Neural cell (in vitro differentiated cells): ENCODE data around the gene ROCK2.

Experiments used
- EP300 ChIP-seq: fragments of 450-650 bp; conservative IDR thresholded peaks from 2 replicates; pipeline ENCODE4 v1.6.1; 2014; ENCODE audit warnings: antibody characterized with exemption, mild to moderate bottlenecking, moderate library complexity; ENCODE audit not compliant: poor library complexity, severe bottlenecking
- EZH2 ChIP-seq: fragments of 200-600, 300-800 bp; shearing (Covaris generic), sonication (generic); IDR thresholded peaks from 2 replicates; pipeline ENCODE4 v1.6.1; 2014; ENCODE audit warnings: antibody characterized with exemption, low read length, borderline replicate concordance, mild to moderate bottlenecking; ENCODE audit not compliant: insufficient read depth, poor library complexity, severe bottlenecking
- MXI1 ChIP-seq: fragments of 450-650 bp; conservative IDR thresholded peaks from 2 replicates; pipeline ENCODE4 v1.6.1; 2014; ENCODE audit warnings: antibody characterized with exemption, mild to moderate bottlenecking; ENCODE audit not compliant: poor library complexity, severe bottlenecking
- POLR2AphosphoS5 ChIP-seq: IDR thresholded peaks from 2 replicates; pipeline ENCODE4 v1.6.1; 2012
- RAD21 ChIP-seq: fragments of 450-650 bp; conservative IDR thresholded peaks from 2 replicates; pipeline ENCODE4 v1.6.1; 2014; ENCODE audit warnings: antibody characterized with exemption, mild to moderate bottlenecking, moderate library complexity
- REST ChIP-seq: IDR thresholded peaks from 2 replicates; pipeline ENCODE4 v1.6.1; 2012; ENCODE audit warnings: borderline replicate concordance
- SMC3 ChIP-seq: fragments of 450-650 bp; conservative IDR thresholded peaks from 2 replicates; pipeline ENCODE4 v1.6.1; 2014; ENCODE audit warnings: antibody characterized with exemption, mild to moderate bottlenecking, moderate library complexity; ENCODE audit not compliant: poor library complexity
- TF ChIP-seq, protein P1 (sequence below): fragments of 450-650 bp; IDR thresholded peaks from 2 replicates; pipeline ENCODE4 v1.5.1; 2014; ENCODE audit warnings: antibody characterized with exemption, mild to moderate bottlenecking, moderate library complexity; ENCODE audit not compliant: poor library complexity, severe bottlenecking

- no peak for TF ChIP-seq REST
- TF ChIP-seq, protein P1, sequence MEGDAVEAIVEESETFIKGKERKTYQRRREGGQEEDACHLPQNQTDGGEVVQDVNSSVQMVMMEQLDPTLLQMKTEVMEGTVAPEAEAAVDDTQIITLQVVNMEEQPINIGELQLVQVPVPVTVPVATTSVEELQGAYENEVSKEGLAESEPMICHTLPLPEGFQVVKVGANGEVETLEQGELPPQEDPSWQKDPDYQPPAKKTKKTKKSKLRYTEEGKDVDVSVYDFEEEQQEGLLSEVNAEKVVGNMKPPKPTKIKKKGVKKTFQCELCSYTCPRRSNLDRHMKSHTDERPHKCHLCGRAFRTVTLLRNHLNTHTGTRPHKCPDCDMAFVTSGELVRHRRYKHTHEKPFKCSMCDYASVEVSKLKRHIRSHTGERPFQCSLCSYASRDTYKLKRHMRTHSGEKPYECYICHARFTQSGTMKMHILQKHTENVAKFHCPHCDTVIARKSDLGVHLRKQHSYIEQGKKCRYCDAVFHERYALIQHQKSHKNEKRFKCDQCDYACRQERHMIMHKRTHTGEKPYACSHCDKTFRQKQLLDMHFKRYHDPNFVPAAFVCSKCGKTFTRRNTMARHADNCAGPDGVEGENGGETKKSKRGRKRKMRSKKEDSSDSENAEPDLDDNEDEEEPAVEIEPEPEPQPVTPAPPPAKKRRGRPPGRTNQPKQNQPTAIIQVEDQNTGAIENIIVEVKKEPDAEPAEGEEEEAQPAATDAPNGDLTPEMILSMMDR: no peak
- no peak for TF ChIP-seq MXI1
- no peak for TF ChIP-seq EZH2
- TF ChIP-seq RAD21: no peak
- no peak for TF ChIP-seq SMC3
- TF ChIP-seq EP300: no peak
- TF ChIP-seq POLR2AphosphoS5: no peak
Observed at GRCh38 chr2:11338580-11338979, 5.9 kb downstream of the ROCK2 start.
